ENCODE data around the gene MTHFD1.

DNA sequence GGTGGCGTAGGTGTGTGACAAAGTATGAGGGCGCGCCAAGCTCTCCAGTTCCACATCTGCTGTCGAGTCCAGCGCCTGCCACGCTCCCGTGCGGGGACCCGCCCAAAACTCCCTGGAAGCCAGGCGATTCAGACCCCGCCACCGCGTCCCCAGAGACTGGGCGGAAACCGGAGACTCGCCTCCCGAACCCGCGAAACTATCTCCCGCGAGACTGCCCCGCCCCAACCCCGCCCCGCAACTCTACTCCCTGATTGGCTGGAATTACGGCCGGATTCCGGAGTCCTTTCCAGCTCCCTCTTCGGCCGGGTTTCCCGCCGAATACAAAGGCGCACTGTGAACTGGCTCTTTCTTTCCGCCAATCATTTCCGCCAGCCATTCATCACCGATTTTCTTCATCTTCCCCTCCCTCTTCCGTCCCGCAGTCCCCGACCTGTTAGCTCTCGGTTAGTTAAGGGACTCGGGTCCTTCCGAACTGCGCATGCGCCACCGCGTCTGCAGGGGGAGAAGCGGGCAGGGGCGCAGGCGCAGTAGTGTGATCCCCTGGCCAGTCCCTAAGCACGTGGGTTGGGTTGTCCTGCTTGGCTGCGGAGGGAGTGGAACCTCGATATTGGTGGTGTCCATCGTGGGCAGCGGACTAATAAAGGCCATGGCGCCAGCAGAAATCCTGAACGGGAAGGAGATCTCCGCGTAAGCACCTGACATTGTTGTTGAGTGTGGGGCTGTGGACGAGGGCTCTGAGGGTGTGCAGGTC is at the start of gene MTHFD1:
- TF ChIP-seq, protein P1, sequence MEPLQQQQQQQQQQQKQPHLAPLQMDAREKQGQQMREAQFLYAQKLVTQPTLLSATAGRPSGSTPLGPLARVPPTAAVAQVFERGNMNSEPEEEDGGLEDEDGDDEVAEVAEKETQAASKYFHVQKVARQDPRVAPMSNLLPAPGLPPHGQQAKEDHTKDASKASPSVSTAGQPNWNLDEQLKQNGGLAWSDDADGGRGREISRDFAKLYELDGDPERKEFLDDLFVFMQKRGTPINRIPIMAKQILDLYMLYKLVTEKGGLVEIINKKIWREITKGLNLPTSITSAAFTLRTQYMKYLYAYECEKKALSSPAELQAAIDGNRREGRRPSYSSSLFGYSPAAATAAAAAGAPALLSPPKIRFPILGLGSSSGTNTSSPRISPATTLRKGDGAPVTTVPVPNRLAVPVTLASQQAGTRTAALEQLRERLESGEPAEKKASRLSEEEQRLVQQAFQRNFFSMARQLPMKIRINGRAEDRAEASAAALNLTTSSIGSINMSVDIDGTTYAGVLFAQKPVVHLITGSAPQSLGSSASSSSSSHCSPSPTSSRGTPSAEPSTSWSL (CRISPR knock-in tag; IDR thresholded peaks at IDR 0.05; ENCODE audit: borderline replicate concordance): no peak
- TF ChIP-seq POLR2A (conservative IDR thresholded peaks at IDR 0.05): peak; percentile 81
- no peak for TF ChIP-seq ZFX (CRISPR knock-in tag; IDR thresholded peaks at IDR 0.05)
- TF ChIP-seq, protein P2, sequence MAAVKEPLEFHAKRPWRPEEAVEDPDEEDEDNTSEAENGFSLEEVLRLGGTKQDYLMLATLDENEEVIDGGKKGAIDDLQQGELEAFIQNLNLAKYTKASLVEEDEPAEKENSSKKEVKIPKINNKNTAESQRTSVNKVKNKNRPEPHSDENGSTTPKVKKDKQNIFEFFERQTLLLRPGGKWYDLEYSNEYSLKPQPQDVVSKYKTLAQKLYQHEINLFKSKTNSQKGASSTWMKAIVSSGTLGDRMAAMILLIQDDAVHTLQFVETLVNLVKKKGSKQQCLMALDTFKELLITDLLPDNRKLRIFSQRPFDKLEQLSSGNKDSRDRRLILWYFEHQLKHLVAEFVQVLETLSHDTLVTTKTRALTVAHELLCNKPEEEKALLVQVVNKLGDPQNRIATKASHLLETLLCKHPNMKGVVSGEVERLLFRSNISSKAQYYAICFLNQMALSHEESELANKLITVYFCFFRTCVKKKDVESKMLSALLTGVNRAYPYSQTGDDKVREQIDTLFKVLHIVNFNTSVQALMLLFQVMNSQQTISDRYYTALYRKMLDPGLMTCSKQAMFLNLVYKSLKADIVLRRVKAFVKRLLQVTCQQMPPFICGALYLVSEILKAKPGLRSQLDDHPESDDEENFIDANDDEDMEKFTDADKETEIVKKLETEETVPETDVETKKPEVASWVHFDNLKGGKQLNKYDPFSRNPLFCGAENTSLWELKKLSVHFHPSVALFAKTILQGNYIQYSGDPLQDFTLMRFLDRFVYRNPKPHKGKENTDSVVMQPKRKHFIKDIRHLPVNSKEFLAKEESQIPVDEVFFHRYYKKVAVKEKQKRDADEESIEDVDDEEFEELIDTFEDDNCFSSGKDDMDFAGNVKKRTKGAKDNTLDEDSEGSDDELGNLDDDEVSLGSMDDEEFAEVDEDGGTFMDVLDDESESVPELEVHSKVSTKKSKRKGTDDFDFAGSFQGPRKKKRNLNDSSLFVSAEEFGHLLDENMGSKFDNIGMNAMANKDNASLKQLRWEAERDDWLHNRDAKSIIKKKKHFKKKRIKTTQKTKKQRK (IDR thresholded peaks at IDR 0.05; ENCODE audit: borderline replicate concordance, low read depth, low read length): no peak
- TF ChIP-seq, protein P3, sequence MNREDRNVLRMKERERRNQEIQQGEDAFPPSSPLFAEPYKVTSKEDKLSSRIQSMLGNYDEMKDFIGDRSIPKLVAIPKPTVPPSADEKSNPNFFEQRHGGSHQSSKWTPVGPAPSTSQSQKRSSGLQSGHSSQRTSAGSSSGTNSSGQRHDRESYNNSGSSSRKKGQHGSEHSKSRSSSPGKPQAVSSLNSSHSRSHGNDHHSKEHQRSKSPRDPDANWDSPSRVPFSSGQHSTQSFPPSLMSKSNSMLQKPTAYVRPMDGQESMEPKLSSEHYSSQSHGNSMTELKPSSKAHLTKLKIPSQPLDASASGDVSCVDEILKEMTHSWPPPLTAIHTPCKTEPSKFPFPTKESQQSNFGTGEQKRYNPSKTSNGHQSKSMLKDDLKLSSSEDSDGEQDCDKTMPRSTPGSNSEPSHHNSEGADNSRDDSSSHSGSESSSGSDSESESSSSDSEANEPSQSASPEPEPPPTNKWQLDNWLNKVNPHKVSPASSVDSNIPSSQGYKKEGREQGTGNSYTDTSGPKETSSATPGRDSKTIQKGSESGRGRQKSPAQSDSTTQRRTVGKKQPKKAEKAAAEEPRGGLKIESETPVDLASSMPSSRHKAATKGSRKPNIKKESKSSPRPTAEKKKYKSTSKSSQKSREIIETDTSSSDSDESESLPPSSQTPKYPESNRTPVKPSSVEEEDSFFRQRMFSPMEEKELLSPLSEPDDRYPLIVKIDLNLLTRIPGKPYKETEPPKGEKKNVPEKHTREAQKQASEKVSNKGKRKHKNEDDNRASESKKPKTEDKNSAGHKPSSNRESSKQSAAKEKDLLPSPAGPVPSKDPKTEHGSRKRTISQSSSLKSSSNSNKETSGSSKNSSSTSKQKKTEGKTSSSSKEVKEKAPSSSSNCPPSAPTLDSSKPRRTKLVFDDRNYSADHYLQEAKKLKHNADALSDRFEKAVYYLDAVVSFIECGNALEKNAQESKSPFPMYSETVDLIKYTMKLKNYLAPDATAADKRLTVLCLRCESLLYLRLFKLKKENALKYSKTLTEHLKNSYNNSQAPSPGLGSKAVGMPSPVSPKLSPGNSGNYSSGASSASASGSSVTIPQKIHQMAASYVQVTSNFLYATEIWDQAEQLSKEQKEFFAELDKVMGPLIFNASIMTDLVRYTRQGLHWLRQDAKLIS (CRISPR knock-in tag; IDR thresholded peaks at IDR 0.05): no peak; the same call in 1 of the 2 replicates
- TF ChIP-seq BRD4 (IDR thresholded peaks at IDR 0.05): no peak
- TF ChIP-seq, protein P4, sequence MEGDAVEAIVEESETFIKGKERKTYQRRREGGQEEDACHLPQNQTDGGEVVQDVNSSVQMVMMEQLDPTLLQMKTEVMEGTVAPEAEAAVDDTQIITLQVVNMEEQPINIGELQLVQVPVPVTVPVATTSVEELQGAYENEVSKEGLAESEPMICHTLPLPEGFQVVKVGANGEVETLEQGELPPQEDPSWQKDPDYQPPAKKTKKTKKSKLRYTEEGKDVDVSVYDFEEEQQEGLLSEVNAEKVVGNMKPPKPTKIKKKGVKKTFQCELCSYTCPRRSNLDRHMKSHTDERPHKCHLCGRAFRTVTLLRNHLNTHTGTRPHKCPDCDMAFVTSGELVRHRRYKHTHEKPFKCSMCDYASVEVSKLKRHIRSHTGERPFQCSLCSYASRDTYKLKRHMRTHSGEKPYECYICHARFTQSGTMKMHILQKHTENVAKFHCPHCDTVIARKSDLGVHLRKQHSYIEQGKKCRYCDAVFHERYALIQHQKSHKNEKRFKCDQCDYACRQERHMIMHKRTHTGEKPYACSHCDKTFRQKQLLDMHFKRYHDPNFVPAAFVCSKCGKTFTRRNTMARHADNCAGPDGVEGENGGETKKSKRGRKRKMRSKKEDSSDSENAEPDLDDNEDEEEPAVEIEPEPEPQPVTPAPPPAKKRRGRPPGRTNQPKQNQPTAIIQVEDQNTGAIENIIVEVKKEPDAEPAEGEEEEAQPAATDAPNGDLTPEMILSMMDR (IDR thresholded peaks at IDR 0.05 in 2 of 3, conservative IDR thresholded peaks at IDR 0.05 in 1 of 3; ENCODE audit: insufficient read depth in 2 of 3, low read depth in 1 of 3, low read length in 3 of 3): no peak
- TF ChIP-seq ZBTB1 (CRISPR knock-in tag; IDR thresholded peaks at IDR 0.05; ENCODE audit: borderline replicate concordance, low read depth): no peak
- TF ChIP-seq HEY1 (CRISPR knock-in tag; IDR thresholded peaks at IDR 0.05; ENCODE audit: borderline replicate concordance): no peak
- no peak for TF ChIP-seq ZNF133 (CRISPR knock-in tag; IDR thresholded peaks at IDR 0.05)
- TF ChIP-seq TARDBP (IDR thresholded peaks at IDR 0.05): no peak
